ENCODE measurements around the gene GZMM. TPM values are rescaled to one million over a fixed set of nuclear protein-coding genes. Genes with fewer than 3 reads are reported as not detected.

Gene GZMM
- polyA plus RNA-seq, 1 experiment, result not detected

DNA sequence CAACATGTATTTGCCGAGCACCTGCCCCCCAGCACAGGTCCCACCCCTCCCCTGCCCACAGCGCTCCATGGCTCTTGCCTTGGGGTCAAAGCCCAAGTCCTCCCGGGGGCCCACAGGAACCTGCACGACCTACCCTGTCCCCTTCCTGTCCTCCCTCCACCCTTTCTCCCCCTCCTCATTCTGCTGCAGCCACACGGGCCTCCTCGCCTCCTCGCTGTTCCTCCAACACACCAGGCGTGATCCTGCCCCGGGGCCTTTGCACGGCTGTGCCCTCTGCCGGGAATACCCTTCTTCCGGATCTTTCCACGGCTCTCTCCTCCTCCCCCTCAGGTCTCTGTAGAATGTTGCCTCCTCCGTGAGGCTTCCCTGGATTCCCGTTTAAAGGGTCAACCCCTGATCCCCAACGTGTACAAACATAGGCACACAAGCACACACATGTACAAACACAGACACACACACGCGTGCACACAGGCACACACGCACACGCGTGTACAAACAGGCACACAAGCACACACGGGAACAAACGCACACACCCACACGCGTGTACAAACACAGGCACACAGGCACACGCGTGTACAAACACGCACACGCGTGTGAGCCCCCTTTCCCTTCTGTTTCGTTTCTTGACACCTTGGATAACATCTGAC is 44.8 kb upstream of the GZMM start:
- Histone ChIP-seq H3K27ac (ENCODE audit: low read depth, low read length) (no peak overlapping the region), H3K27me3 (ENCODE audit: control insufficient read depth, insufficient read depth, low read length) (peaks cover 22% of the 10 kb centered on the region), H3K9me3 (ENCODE audit: control insufficient read depth, insufficient read depth, low read length) (no peaks in the 10 kb centered on the region; the same call in 1 of the 2 replicates), H3K4me3 (ENCODE audit: low read depth, low read length) (no peak overlapping the region)
- ChIA-PET POLR2A (interaction anchor here (0.6 kb wide), 1 partner anchor 77 kb away, joined by 3 read pairs; no protein-coding TSS in a partner anchor), CTCF (interaction anchor here (1.6 kb wide), 1 partner anchor 7 kb away, joined by 9 read pairs; no protein-coding TSS in a partner anchor)
- no peak for DNase-seq (ENCODE audit: low read depth, low spot score)
- TF ChIP-seq, protein P1, sequence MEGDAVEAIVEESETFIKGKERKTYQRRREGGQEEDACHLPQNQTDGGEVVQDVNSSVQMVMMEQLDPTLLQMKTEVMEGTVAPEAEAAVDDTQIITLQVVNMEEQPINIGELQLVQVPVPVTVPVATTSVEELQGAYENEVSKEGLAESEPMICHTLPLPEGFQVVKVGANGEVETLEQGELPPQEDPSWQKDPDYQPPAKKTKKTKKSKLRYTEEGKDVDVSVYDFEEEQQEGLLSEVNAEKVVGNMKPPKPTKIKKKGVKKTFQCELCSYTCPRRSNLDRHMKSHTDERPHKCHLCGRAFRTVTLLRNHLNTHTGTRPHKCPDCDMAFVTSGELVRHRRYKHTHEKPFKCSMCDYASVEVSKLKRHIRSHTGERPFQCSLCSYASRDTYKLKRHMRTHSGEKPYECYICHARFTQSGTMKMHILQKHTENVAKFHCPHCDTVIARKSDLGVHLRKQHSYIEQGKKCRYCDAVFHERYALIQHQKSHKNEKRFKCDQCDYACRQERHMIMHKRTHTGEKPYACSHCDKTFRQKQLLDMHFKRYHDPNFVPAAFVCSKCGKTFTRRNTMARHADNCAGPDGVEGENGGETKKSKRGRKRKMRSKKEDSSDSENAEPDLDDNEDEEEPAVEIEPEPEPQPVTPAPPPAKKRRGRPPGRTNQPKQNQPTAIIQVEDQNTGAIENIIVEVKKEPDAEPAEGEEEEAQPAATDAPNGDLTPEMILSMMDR (IDR thresholded peaks at IDR 0.05; ENCODE audit: low read depth, low read length), result no peak

DNA sequence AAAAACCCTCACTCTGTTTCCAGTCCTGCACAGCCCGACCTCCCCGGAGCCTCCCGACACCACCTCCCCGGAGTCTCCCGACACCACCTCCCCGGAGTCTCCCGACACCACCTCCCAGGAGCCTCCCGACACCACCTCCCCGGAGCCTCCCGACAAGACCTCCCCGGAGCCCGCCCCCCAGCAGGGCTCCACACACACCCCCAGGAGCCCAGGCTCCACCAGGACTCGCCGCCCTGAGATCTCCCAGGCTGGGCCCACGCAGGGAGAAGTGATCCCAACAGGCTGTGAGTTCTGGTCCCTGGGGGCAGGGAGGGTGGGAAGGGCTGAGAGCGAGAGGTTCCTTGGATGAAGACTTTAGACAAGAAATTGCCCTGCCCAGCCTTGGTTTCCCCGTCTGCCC is 42.2 kb upstream of the GZMM start:
- POLR2A ChIA-PET, result no interaction called here
- Histone ChIP-seq H3K27ac (ENCODE audit: low read depth, low read length) (no peak overlapping the region), H3K9me3 (ENCODE audit: control insufficient read depth, insufficient read depth, low read length) (no peaks in the 10 kb centered on the region; the same call in 1 of the 2 replicates), H3K4me3 (ENCODE audit: low read depth, low read length) (no peak overlapping the region), H3K27me3 (ENCODE audit: control insufficient read depth, insufficient read depth, low read length) (peaks cover 17% of the 10 kb centered on the region)
- CTCF ChIA-PET, result no interaction called here
- TF ChIP-seq, protein P1 (IDR thresholded peaks at IDR 0.05; ENCODE audit: low read depth, low read length), result no peak
- DNase-seq (ENCODE audit: low read depth, low spot score), result no peak

DNA sequence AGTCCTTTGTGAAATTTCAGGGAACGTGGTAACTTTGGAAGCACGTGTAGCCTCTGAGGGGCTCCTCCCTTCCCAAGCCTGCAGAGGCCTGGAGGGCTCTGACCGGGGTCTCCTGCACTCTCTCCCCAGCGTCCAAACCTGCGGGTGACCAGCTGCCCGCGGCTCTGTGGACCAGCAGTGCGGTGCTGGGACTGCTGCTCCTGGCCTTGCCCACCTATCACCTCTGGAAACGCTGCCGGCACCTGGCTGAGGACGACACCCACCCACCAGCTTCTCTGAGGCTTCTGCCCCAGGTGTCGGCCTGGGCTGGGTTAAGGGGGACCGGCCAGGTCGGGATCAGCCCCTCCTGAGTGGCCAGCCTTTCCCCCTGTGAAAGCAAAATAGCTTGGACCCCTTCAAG is 39.2 kb upstream of the GZMM start:
- DNase-seq (ENCODE audit: low read depth, low spot score), result no peak
- H3K9me3 ChIP-seq (ENCODE audit: control insufficient read depth, insufficient read depth, low read length), result no peaks in the 10 kb centered on the region; the same call in 1 of the 2 replicates
- TF ChIP-seq, protein P1 (IDR thresholded peaks at IDR 0.05; ENCODE audit: low read depth, low read length), result no peak
- CTCF ChIA-PET, result interaction anchor here (0.7 kb wide), 1 partner anchor 9 kb away, joined by 4 read pairs; the partner anchor contains the start of gene MADCAM1
- H3K27me3 ChIP-seq (ENCODE audit: control insufficient read depth, insufficient read depth, low read length), result no peaks in the 10 kb centered on the region
- POLR2A ChIA-PET, result no interaction called here
- no peak overlapping the region for H3K27ac ChIP-seq (ENCODE audit: low read depth, low read length)
- no peak overlapping the region for H3K4me3 ChIP-seq (ENCODE audit: low read depth, low read length)

DNA sequence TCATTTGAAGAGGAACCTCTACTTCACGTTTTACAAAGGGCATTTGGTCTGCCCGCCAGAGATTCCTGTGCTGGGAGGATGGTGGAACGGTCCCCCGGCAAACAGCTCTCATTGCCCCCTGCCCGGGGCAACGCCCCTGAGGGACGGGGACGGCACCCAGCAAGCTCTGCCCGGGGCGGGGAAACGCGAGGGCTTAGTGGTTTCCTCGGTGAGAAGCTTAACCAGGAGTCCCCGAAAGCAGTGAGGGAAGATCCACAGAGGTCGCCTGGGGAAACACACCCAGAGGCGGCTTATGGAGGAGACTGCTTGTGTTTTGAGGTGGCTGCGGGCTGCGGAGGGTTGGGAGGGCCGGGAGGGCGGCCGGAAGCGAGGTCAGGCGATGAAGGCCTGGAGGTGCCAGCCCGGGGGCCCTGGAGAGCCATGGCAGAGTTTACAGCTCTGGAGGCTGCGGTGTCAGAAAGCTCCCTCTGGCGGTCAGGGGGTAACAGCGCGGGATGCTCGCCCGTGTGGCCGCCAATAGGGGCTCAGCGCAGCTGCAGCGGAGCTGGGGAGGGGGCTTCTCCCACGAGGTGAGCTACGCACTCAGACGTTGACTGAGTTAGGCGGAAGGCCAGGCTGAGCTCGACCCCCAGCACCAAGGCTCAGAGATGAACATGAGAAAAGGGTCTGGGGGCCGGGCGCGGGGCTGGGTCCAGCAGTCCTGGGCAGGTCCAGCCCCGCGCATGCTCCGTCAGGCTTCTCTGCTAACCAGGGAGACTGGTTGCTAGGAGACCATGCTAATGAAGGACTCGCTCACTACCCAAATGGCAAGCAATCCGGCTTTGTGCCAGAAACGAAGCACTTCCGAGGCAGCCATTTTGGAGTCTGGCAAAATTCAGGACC is 37.2 kb upstream of the GZMM start:
- CTCF ChIA-PET, result interaction anchor here (0.6 to 1.8 kb wide), 26 partner anchors 8 to 625 kb away, joined by 3 to 16 read pairs (median 4); partner anchors contain the start of genes CDC34, CNN2, MIER2 and SHC2
- peak overlapping the region; percentile 87 for H3K4me3 ChIP-seq (ENCODE audit: low read depth, low read length)
- H3K9me3 ChIP-seq (ENCODE audit: control insufficient read depth, insufficient read depth, low read length), result no peaks in the 10 kb centered on the region; the same call in 1 of the 2 replicates
- TF ChIP-seq, protein P1 (IDR thresholded peaks at IDR 0.05; ENCODE audit: low read depth, low read length), result peak; percentile 96
- H3K27me3 ChIP-seq (ENCODE audit: control insufficient read depth, insufficient read depth, low read length), result no peaks in the 10 kb centered on the region
- H3K27ac ChIP-seq (ENCODE audit: low read depth, low read length), result peak overlapping the region; percentile 88
- POLR2A ChIA-PET, result interaction anchor here (0.5 to 1.1 kb wide), 6 partner anchors 9 to 159 kb away, joined by 3 to 7 read pairs (median 4); partner anchors contain the start of gene CDC34
- DNase-seq (ENCODE audit: low read depth, low spot score), result peak; percentile 75

Measured in AG04450 (cell line).